ENCODE data around the gene PIK3R1. TPM values are rescaled to one million over a fixed set of nuclear protein-coding genes. Genes with fewer than 3 reads are reported as not detected.

PIK3R1 gene
- polyA plus RNA-seq, 1 donor (not counting 4 experiments of a cell fraction or from before 2014, with no cell fraction given) = 16.7 TPM

DNA sequence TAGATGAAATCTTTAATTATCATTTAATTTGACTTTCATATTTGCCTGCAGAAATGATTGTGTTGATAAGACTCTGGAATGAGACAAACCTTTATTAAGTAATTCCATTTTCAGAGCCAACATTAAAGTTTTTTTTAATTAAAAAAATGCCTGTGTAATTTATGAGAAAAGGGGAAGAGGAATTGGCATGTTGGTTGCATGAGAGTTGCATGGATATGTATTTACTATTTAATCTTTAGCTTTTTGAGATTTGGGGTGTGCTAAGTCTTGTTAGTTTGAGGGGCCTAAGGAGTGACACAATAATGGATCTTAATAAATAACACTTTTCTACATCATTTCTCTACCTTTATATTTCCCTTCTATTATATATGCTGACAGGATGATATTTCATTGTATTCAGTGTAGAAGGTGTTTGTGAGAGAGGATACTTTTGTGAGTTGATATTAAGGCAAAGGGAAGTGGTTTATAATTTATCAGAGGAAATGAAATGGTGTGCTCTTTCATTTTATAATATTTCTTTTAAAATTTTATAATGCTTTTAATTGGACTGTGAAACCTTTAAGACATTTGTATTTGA is 54.9 kb downstream of the PIK3R1 start:
- no peak for FAIRE-seq

DNA sequence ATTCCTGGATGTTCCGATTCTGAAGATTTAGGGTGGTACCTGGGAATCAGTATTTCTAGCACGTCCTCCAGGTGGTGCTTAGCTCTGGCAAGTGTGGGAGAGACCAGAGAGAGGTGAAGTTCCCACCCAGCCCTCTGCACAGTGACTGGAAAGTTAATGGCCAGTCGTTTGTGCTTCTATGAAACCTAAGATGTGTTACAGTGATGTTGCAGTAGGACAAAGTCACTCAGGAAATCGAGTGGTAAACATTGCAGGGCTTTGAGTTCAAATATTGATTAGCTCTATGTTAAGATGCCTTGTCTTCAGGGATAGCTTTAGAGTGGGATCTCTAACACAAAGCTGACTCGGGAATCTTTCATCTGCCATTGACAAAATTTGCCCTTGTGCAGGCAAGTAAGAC is 55.6 kb downstream of the PIK3R1 start:
- Histone ChIP-seq H3K27me3 (ENCODE audit: control insufficient read depth, extremely low read depth, insufficient read depth, low read length) (no peaks in the 10 kb centered on the region), H3K27ac (ENCODE audit: control insufficient read depth, insufficient read depth, low read length) (no peak overlapping the region), H3K4me2 (ENCODE audit: control insufficient read depth, extremely low read depth, insufficient read depth, low read depth, low read length) (no peak overlapping the region), H3K4me1 (ENCODE audit: control insufficient read depth, extremely low read depth, insufficient read depth, low read length) (peaks cover 53% of the 10 kb centered on the region), H4K20me1 (ENCODE audit: control insufficient read depth, extremely low read depth, insufficient read depth, low read length) (no peaks in the 10 kb centered on the region), H3K36me3 (ENCODE audit: control insufficient read depth in 2 of 2, extremely low read depth in 1 of 2, insufficient read depth in 2 of 2, low read length in 2 of 2) (peaks cover 1 to 3% of the 10 kb centered on the region in 2 experiments), H3K9me1 (ENCODE audit: control insufficient read depth, extremely low read depth, insufficient read depth, low read length) (no peaks in the 10 kb centered on the region), H3K9ac (ENCODE audit: control insufficient read depth, extremely low read depth, insufficient read depth, low read length) (no peak overlapping the region), H3K79me2 (ENCODE audit: control insufficient read depth, insufficient read depth, low read length) (peaks cover 24% of the 10 kb centered on the region), H3K4me3 (ENCODE audit: control insufficient read depth in 2 of 3, extremely low read depth in 1 of 3, insufficient read depth in 2 of 3, low read depth in 1 of 3, low read length in 3 of 3) (no peak overlapping the region), H2AFZ (ENCODE audit: control insufficient read depth, low read length) (no peak overlapping the region), H3K9me3 (ENCODE audit: control insufficient read depth, low read depth, low read length) (no peaks in the 10 kb centered on the region)
- dilution Hi-C loops (cut with MboI; ENCODE audit: extremely low pct_ligation_motif_present, low sequenced_read_pairs) = no loop called here
- TF ChIP-seq EZH2 (IDR thresholded peaks at IDR 0.05; ENCODE audit: low read length) = no peak
- TF ChIP-seq, protein P1, sequence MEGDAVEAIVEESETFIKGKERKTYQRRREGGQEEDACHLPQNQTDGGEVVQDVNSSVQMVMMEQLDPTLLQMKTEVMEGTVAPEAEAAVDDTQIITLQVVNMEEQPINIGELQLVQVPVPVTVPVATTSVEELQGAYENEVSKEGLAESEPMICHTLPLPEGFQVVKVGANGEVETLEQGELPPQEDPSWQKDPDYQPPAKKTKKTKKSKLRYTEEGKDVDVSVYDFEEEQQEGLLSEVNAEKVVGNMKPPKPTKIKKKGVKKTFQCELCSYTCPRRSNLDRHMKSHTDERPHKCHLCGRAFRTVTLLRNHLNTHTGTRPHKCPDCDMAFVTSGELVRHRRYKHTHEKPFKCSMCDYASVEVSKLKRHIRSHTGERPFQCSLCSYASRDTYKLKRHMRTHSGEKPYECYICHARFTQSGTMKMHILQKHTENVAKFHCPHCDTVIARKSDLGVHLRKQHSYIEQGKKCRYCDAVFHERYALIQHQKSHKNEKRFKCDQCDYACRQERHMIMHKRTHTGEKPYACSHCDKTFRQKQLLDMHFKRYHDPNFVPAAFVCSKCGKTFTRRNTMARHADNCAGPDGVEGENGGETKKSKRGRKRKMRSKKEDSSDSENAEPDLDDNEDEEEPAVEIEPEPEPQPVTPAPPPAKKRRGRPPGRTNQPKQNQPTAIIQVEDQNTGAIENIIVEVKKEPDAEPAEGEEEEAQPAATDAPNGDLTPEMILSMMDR (optimal IDR thresholded peaks at IDR 0.05 in 1 of 3, IDR thresholded peaks at IDR 0.05 in 1 of 3, conservative IDR thresholded peaks at IDR 0.05 in 1 of 3; ENCODE audit: extremely low read depth in 1 of 3, insufficient read depth in 2 of 3, low read length in 3 of 3) = no peak
- peak; percentile 20 for FAIRE-seq
- DNase-seq (ENCODE audit: low read depth, low spot score) = no peak

More for the DNA sequence above, 54.9 kb downstream of the PIK3R1 start:
- Histone ChIP-seq H3K9me1 (ENCODE audit: control insufficient read depth, extremely low read depth, insufficient read depth, low read length) (no peaks in the 10 kb centered on the region), H3K4me2 (ENCODE audit: control insufficient read depth, extremely low read depth, insufficient read depth, low read depth, low read length) (peak overlapping the region; percentile 52), H3K9ac (ENCODE audit: control insufficient read depth, extremely low read depth, insufficient read depth, low read length) (no peak overlapping the region), H3K27ac (ENCODE audit: control insufficient read depth, insufficient read depth, low read length) (peak overlapping the region; percentile 15), H2AFZ (ENCODE audit: control insufficient read depth, low read length) (no peak overlapping the region), H3K9me3 (ENCODE audit: control insufficient read depth, low read depth, low read length) (no peaks in the 10 kb centered on the region), H3K4me1 (ENCODE audit: control insufficient read depth, extremely low read depth, insufficient read depth, low read length) (peaks cover 59% of the 10 kb centered on the region), H3K79me2 (ENCODE audit: control insufficient read depth, insufficient read depth, low read length) (peaks cover 28% of the 10 kb centered on the region), H3K4me3 (ENCODE audit: control insufficient read depth in 2 of 3, extremely low read depth in 1 of 3, insufficient read depth in 2 of 3, low read depth in 1 of 3, low read length in 3 of 3) (no peak overlapping the region), H4K20me1 (ENCODE audit: control insufficient read depth, extremely low read depth, insufficient read depth, low read length) (no peaks in the 10 kb centered on the region), H3K27me3 (ENCODE audit: control insufficient read depth, extremely low read depth, insufficient read depth, low read length) (no peaks in the 10 kb centered on the region), H3K36me3 (ENCODE audit: control insufficient read depth in 2 of 2, extremely low read depth in 1 of 2, insufficient read depth in 2 of 2, low read length in 2 of 2) (peaks cover 1 to 3% of the 10 kb centered on the region in 2 experiments)
- no peak for DNase-seq (ENCODE audit: low read depth, low spot score)
- no peak for TF ChIP-seq EZH2 (IDR thresholded peaks at IDR 0.05; ENCODE audit: low read length)
- TF ChIP-seq, protein P1 (optimal IDR thresholded peaks at IDR 0.05 in 1 of 3, IDR thresholded peaks at IDR 0.05 in 1 of 3, conservative IDR thresholded peaks at IDR 0.05 in 1 of 3; ENCODE audit: extremely low read depth in 1 of 3, insufficient read depth in 2 of 3, low read length in 3 of 3) = no peak
- dilution Hi-C loops (cut with MboI; ENCODE audit: extremely low pct_ligation_motif_present, low sequenced_read_pairs) = no loop called here

Measured in keratinocyte (primary cell).